Liver (tissue), 9 donors: ENCODE results near the gene TOP3A. TPM values are rescaled to one million over a fixed set of nuclear protein-coding genes. Genes with fewer than 3 reads are reported as not detected.

Source experiments
- DNase-seq: peaks from one replicate; pipeline ENCODE4 v3.0.0-alpha.2; 2017; ENCODE audit warnings: low spot score
- H3K27ac ChIP-seq, 2 donors: one replicate each; pipeline ENCODE4 v1.7.0; 2013; ENCODE audit warnings: inconsistent platforms in 2 of 2, low read length in 2 of 2, control low read depth in 1 of 2, low read depth in 1 of 2, mild to moderate bottlenecking in 1 of 2
- H3K27me3 ChIP-seq, 4 donors: one replicate each; pipeline versions ENCODE4 v1.6.1 to v1.7.0; 2013; ENCODE audit warnings: low read length in 3 of 4, inconsistent platforms in 1 of 4, mild to moderate bottlenecking in 1 of 4, moderate library complexity in 1 of 4; ENCODE audit not compliant: control insufficient read depth in 4 of 4, insufficient read depth in 4 of 4
- H3K36me3 ChIP-seq, 4 donors: one replicate each; pipeline versions ENCODE4 v1.6.1 to v1.7.0; 2013; ENCODE audit warnings: low read length in 3 of 4, mild to moderate bottlenecking in 3 of 4, low read depth in 1 of 4, moderate library complexity in 1 of 4; ENCODE audit not compliant: control insufficient read depth in 4 of 4, insufficient read depth in 3 of 4
- H3K4me1 ChIP-seq, 4 donors: one replicate each; pipeline versions ENCODE4 v1.6.1 to v1.7.0; 2013; ENCODE audit warnings: low read length in 3 of 4, mild to moderate bottlenecking in 3 of 4, moderate library complexity in 1 of 4; ENCODE audit not compliant: control insufficient read depth in 4 of 4, insufficient read depth in 4 of 4
- H3K4me3 ChIP-seq, 3 donors: one replicate each; pipeline versions ENCODE4 v1.6.1 to v1.7.0; 2013; ENCODE audit warnings: low read length in 3 of 3, control low read depth in 1 of 3, low read depth in 1 of 3, mild to moderate bottlenecking in 1 of 3
- H3K9ac ChIP-seq, 2 donors: one replicate each; pipeline ENCODE4 v1.7.0; 2013; ENCODE audit warnings: low read length in 2 of 2, mild to moderate bottlenecking in 2 of 2, moderate library complexity in 2 of 2, control low read depth in 1 of 2, low read depth in 1 of 2
- H3K9me3 ChIP-seq, 4 donors: one replicate each; pipeline versions ENCODE4 v1.6.1 to v1.7.0; 2013; ENCODE audit warnings: low read length in 3 of 4; ENCODE audit not compliant: control insufficient read depth in 4 of 4
- CTCF ChIP-seq: fragments of 150-350 bp; IDR thresholded peaks from 2 replicates; pipeline ENCODE4 v1.5.1; 2017; ENCODE audit warnings: improper control_type of control experiment, low read depth, low read length; ENCODE audit not compliant: missing input control
- EGR1 ChIP-seq, 2 donors: IDR thresholded peaks; 2 replicates each; pipeline ENCODE4 v1.6.1; 2016 to 2018; ENCODE audit warnings: antibody characterized with exemption in 2 of 2, low read depth in 2 of 2
- FOXA1 ChIP-seq: IDR thresholded peaks from 2 replicates; pipeline ENCODE4 v1.6.1; 2016; ENCODE audit warnings: antibody characterized with exemption
- FOXA2 ChIP-seq: IDR thresholded peaks from 2 replicates; pipeline ENCODE4 v1.6.1; 2016; ENCODE audit warnings: antibody characterized with exemption
- GABPA ChIP-seq, 2 donors: IDR thresholded peaks in 1 of 2; conservative IDR thresholded peaks in 1 of 2; 2 replicates each; pipeline ENCODE4 v1.6.1; 2016; ENCODE audit warnings: antibody characterized with exemption in 2 of 2, mild to moderate bottlenecking in 1 of 2, moderate library complexity in 1 of 2
- HNF4A ChIP-seq, 2 donors: conservative IDR thresholded peaks; 2 replicates each; pipeline ENCODE4 v1.6.1; 2016; ENCODE audit warnings: antibody characterized with exemption in 2 of 2, mild to moderate bottlenecking in 2 of 2
- HNF4G ChIP-seq: IDR thresholded peaks from 2 replicates; pipeline ENCODE4 v1.6.1; 2016; ENCODE audit warnings: antibody characterized with exemption
- JUND ChIP-seq, 2 donors: IDR thresholded peaks; 2 replicates each; pipeline ENCODE4 v1.6.1; 2016; ENCODE audit warnings: antibody characterized with exemption in 2 of 2
- MAX ChIP-seq: IDR thresholded peaks from 2 replicates; pipeline ENCODE4 v1.6.1; 2016; ENCODE audit warnings: antibody characterized with exemption
- NR2F2 ChIP-seq: IDR thresholded peaks from 2 replicates; pipeline ENCODE4 v1.6.1; 2016; ENCODE audit warnings: antibody characterized with exemption
- RAD21 ChIP-seq, 2 donors: IDR thresholded peaks; 2 replicates each; pipeline ENCODE4 v1.6.1; 2016; ENCODE audit warnings: antibody characterized with exemption in 2 of 2, mild to moderate bottlenecking in 2 of 2
- RXRA ChIP-seq, 2 donors: IDR thresholded peaks; 2 replicates each; pipeline ENCODE4 v1.6.1; 2017 to 2018; ENCODE audit warnings: antibody characterized with exemption in 2 of 2, mild to moderate bottlenecking in 1 of 2
- SP1 ChIP-seq: IDR thresholded peaks from 2 replicates; pipeline ENCODE4 v1.6.1; 2018; ENCODE audit warnings: antibody characterized with exemption, mild to moderate bottlenecking
- TAF1 ChIP-seq: conservative IDR thresholded peaks from 2 replicates; pipeline ENCODE4 v1.6.1; 2016; ENCODE audit warnings: antibody characterized with exemption, mild to moderate bottlenecking
- WGBS: extraction: QIAGEN DNeasy Blood & Tissue Kit; methylation state at CpG from one replicate; pipeline ENCODE4 v1.1.7; 2013; 5-methylcytosine and 5-hydroxymethylcytosine counted together
- polyA plus RNA-seq, 2 donors: library from polyadenylated mRNA; stranded (reverse) in 1 of 2; unstranded in 1 of 2; fragments of 200-250 nt in 1 of 2; fragments of >200 nt in 1 of 2; fragmentation: Nextera tagmentation in 1 of 2; extraction: Ambion mirVana in 1 of 2; gene quantifications; one replicate each; pipeline versions ENCODE4 v1.2.1 to v1.2.3, GENCODE V29; 2013 to 2015
- total RNA-seq, 2 donors: library from RNA; depleted of rRNA; stranded (reverse); fragments of >200 nt; gene quantifications; one replicate each; pipeline ENCODE4 v1.2.3, GENCODE V29; 2014
- TF ChIP-seq, protein P1 (sequence below): IDR thresholded peaks from 2 replicates; pipeline ENCODE4 v1.6.1; 2016; ENCODE audit warnings: antibody characterized with exemption
- TF ChIP-seq, protein P2 (sequence below): IDR thresholded peaks from 2 replicates; pipeline ENCODE4 v1.6.1; 2016; ENCODE audit warnings: antibody characterized with exemption
- TF ChIP-seq, protein P3 (sequence below): IDR thresholded peaks from 2 replicates; pipeline ENCODE4 v1.6.1; 2016; ENCODE audit warnings: antibody characterized with exemption, mild to moderate bottlenecking
- donor health status: healthy.
- donor health status: healthy.
- donor health status: healthy.
- donor health status: healthy.
- donor health status: healthy.

The TOP3A gene
- total and polyA plus RNA-seq, 4 donors = 6.6 to 37.5 (median 14.3) TPM

DNA sequence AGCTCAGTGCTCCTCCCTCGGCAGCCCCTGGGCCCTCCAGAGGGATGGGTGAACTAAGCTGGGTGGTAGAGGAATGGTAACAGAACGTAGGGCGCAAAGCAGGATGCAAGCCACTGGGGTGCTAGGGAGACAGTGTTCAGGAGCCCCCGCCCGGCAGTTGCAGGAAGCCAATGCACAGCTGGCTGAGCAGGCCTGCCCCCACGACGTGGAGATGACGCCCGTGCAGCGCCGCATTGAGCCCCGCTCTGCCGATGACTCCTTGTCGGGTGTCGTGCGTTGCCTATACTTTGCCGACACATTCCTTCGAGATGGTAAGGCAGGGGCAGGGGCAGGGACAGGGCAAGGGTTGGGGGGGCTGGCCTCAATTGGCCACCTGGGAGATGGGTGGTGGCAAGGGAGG, 76.5 kb downstream of the TOP3A start:
- H3K4me1 ChIP-seq = no peaks in the 10 kb centered on the region
- no peak for DNase-seq
- 98% methylated on average over 18 of the region's 18 CpGs for WGBS
- no peak overlapping the region for H3K27ac ChIP-seq
- TF ChIP-seq, protein P1, sequence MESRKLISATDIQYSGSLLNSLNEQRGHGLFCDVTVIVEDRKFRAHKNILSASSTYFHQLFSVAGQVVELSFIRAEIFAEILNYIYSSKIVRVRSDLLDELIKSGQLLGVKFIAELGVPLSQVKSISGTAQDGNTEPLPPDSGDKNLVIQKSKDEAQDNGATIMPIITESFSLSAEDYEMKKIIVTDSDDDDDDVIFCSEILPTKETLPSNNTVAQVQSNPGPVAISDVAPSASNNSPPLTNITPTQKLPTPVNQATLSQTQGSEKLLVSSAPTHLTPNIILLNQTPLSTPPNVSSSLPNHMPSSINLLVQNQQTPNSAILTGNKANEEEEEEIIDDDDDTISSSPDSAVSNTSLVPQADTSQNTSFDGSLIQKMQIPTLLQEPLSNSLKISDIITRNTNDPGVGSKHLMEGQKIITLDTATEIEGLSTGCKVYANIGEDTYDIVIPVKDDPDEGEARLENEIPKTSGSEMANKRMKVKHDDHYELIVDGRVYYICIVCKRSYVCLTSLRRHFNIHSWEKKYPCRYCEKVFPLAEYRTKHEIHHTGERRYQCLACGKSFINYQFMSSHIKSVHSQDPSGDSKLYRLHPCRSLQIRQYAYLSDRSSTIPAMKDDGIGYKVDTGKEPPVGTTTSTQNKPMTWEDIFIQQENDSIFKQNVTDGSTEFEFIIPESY = no peak
- TF ChIP-seq HNF4A (conservative IDR thresholded peaks at IDR 0.05) (no peak), JUND (IDR thresholded peaks at IDR 0.05) (no peak), FOXA2 (no peak), HNF4G (no peak), MAX (no peak), TAF1 (no peak), GABPA (IDR thresholded peaks at IDR 0.05 in 1 of 2, conservative IDR thresholded peaks at IDR 0.05 in 1 of 2) (no peak), CTCF (no peak), SP1 (no peak), EGR1 (IDR thresholded peaks at IDR 0.05; ENCODE audit: low read depth in 2 of 2) (no peak), NR2F2 (no peak), FOXA1 (no peak), RAD21 (IDR thresholded peaks at IDR 0.05) (no peak)
- TF ChIP-seq, protein P2, sequence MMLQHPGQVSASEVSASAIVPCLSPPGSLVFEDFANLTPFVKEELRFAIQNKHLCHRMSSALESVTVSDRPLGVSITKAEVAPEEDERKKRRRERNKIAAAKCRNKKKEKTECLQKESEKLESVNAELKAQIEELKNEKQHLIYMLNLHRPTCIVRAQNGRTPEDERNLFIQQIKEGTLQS = no peak
- TF ChIP-seq, protein P3, sequence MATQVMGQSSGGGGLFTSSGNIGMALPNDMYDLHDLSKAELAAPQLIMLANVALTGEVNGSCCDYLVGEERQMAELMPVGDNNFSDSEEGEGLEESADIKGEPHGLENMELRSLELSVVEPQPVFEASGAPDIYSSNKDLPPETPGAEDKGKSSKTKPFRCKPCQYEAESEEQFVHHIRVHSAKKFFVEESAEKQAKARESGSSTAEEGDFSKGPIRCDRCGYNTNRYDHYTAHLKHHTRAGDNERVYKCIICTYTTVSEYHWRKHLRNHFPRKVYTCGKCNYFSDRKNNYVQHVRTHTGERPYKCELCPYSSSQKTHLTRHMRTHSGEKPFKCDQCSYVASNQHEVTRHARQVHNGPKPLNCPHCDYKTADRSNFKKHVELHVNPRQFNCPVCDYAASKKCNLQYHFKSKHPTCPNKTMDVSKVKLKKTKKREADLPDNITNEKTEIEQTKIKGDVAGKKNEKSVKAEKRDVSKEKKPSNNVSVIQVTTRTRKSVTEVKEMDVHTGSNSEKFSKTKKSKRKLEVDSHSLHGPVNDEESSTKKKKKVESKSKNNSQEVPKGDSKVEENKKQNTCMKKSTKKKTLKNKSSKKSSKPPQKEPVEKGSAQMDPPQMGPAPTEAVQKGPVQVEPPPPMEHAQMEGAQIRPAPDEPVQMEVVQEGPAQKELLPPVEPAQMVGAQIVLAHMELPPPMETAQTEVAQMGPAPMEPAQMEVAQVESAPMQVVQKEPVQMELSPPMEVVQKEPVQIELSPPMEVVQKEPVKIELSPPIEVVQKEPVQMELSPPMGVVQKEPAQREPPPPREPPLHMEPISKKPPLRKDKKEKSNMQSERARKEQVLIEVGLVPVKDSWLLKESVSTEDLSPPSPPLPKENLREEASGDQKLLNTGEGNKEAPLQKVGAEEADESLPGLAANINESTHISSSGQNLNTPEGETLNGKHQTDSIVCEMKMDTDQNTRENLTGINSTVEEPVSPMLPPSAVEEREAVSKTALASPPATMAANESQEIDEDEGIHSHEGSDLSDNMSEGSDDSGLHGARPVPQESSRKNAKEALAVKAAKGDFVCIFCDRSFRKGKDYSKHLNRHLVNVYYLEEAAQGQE = no peak
- no peak overlapping the region for H3K9ac ChIP-seq
- peaks cover 0 to 8% (median 0%) of the 10 kb centered on the region in 4 donors for H3K36me3 ChIP-seq
- H3K4me3 ChIP-seq = no peak overlapping the region
- H3K27me3 ChIP-seq = no peaks in the 10 kb centered on the region
- no peaks in the 10 kb centered on the region for H3K9me3 ChIP-seq

DNA sequence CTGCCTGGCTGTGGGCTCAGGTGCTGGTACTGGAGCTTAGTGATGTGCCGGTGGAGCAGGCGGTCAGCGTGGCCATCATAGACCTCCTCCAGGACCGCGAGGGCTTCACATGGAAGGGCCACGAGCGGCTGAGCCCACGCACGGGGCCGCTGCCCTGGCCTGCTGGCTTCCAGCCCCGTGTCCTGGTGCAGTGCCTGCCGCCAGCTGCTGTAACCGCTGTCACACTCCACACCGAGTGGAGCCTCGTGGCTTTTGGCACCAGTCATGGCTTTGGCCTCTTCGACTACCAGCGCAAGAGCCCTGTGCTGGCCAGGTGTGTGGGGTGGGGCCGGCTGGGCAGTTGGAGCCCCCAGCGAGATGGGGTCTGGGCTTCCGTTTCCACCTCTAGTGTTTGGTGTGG, 77.3 kb downstream of the TOP3A start:
- WGBS = 92% methylated on average over 20 of the region's 20 CpGs
- Histone ChIP-seq H3K9me3 (no peaks in the 10 kb centered on the region), H3K27ac (no peak overlapping the region), H3K4me3 (no peak overlapping the region), H3K36me3 (peaks cover 0 to 4% (median 0%) of the 10 kb centered on the region in 4 donors), H3K27me3 (no peaks in the 10 kb centered on the region), H3K4me1 (no peaks in the 10 kb centered on the region), H3K9ac (no peak overlapping the region)
- DNase-seq = no peak
- TF ChIP-seq FOXA1 (no peak), RAD21 (IDR thresholded peaks at IDR 0.05) (no peak), CTCF (no peak), SP1 (no peak), GABPA (IDR thresholded peaks at IDR 0.05 in 1 of 2, conservative IDR thresholded peaks at IDR 0.05 in 1 of 2) (no peak), RXRA (IDR thresholded peaks at IDR 0.05) (no peak), FOXA2 (no peak), HNF4G (no peak), TAF1 (no peak)
- TF ChIP-seq, protein P1 = no peak
